Activated naive CD4-positive, alpha-beta T cell treated with anti-CD3 and anti-CD28 coated beads, Interleukin-2, amount 50 U/mL, for 24 hours (primary cell): ENCODE results near the gene PIMREG.
A peak's percentile ranks its signal among the peaks of the same experiment; 100 is the strongest.

Source experiments
- H3K27ac Mint-ChIP-seq: one replicate; pipeline ENCODE4 v1.8.0; 2021; ENCODE audit warnings: mild to moderate bottlenecking, mixed read lengths
- H3K27me3 Mint-ChIP-seq: one replicate; pipeline ENCODE4 v1.8.0; 2021; ENCODE audit warnings: mixed read lengths
- H3K36me3 Mint-ChIP-seq: one replicate; pipeline ENCODE4 v1.8.0; 2021; ENCODE audit warnings: mixed read lengths
- H3K4me1 Mint-ChIP-seq: one replicate; pipeline ENCODE4 v1.8.0; 2021; ENCODE audit warnings: mixed read lengths
- H3K4me3 Mint-ChIP-seq: one replicate; pipeline ENCODE4 v1.8.0; 2021; ENCODE audit warnings: mild to moderate bottlenecking, mixed read lengths
- H3K9me3 Mint-ChIP-seq: one replicate; pipeline ENCODE4 v1.8.0; 2021; ENCODE audit warnings: mixed read lengths

PIMREG gene

DNA sequence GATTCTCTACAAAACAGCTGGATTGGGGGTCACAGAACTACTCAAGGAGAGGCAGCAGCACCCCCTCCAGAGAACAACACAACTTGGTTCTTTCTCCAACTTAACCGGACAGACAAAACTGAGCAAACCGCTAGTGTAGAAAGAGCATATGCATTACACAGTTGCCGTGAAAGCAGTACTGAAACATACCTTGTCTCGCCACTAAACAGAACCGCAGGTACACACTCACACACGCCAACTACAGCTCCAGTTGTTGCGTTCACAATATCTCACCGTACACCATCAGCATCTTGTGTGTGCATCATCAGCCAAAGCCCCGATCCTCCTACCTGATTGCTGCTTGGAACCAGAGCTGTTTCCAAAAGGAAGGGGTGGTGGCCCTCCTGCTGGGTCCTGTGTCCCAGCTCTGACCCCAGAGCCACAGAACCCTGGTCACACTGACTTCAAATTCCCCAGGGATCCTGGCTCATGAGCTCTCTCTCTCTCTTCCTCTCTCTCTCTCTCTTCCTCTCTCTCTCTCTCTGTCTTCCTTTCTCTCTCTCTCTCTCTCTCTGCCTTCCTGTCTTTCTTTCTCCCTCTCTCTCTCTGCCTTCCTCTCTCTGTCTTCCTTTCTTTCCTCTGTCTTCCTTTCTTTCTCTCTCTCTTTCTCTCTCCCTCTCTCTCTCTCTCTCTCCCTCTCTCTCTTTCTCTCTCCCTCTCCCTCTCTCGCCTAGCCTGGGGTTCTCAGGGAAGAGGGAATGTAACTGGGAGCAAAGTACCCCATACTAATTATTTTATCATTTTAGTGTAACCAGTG lies 8.4 kb downstream of the PIMREG start:
- H3K9me3 Mint-ChIP-seq: no peaks in the 10 kb centered on the region
- H3K27ac Mint-ChIP-seq: no peak overlapping the region
- no peak overlapping the region for H3K4me3 Mint-ChIP-seq
- peaks cover 24% of the 10 kb centered on the region for H3K4me1 Mint-ChIP-seq
- no peaks in the 10 kb centered on the region for H3K36me3 Mint-ChIP-seq
- H3K27me3 Mint-ChIP-seq: no peaks in the 10 kb centered on the region

DNA sequence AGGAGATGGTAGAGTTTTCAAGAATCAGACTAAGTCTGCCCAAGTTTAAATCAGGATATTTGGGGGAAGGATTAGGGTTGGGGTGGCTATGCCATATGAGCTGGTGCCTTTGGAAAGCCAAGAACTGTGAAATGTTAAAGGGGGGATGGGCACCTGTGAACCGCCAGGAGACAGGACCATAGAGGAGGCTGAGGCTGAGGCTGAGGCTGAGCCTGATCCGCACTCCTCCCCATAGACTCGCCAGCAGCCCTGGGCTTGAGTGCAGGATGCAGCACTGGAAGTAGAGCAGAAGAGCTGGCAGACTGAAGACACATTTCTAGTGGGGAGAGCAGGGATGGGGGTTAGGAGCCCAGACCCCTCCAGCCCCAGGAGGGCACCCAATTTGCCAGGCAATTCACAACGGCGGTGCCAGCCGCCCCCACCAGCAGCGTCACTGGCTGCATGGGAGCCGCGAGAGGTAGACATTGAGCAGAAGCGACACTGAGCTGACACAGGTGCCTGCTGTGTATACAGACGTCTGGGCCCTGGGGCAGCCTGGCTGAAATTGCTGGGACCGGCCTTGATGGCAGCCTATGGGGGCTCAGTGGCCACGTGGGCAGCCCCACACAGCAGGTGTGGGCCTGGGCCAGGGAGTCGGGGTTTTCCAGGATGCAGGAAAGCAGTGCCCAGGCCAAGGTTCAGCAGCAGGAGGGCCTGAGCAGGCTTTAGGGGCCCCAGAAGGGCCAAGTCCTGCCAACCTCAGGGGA lies 9.2 kb downstream of the PIMREG start:
- Mint-ChIP-seq H3K9me3 (no peaks in the 10 kb centered on the region), H3K4me1 (peaks cover 24% of the 10 kb centered on the region), H3K4me3 (peak overlapping the region; percentile 47), H3K27ac (no peak overlapping the region), H3K36me3 (no peaks in the 10 kb centered on the region), H3K27me3 (no peaks in the 10 kb centered on the region)

DNA sequence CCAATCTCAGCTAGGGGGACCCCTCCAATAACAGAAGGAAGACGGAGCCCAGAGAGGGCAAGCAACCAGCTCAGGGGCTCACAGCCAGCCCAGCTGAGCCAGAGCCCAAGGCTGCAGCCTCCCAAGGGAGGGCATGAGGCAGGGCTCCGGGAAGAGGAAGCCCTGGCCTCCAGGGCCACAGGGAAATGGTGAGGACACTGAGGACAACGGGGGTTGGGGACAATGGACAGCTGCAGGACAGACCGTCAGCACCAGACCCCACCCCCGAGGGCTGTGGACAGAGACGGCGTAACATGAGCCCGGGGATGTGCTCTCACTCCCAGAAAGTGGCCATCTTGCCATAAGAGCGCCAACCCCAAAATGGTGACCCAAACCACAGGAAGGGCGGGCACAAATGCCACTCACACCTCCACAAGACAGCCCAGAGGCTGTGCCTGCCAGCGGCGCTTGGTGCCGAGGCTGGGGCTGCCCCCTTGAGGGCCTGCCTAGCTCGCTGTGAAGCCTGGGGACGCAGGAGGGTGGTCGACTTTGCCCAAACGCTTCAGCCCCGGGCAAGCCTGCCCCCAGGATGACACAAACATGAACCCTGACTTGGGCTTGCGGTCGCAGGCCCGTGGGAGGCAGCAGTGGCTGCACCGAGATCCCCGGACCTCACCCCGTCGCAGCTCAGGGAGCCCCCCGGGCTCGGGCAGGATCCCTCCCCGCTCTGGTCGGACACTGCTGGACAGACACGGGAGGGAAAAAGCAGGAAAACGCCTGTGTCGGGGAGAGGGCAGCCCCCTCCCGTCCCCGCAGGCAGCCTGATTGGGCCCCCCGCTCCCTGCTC lies 10.5 kb downstream of the PIMREG start:
- Mint-ChIP-seq H3K27ac (peak overlapping the region; percentile 32), H3K36me3 (no peaks in the 10 kb centered on the region), H3K4me1 (peaks cover 24% of the 10 kb centered on the region), H3K9me3 (no peaks in the 10 kb centered on the region), H3K4me3 (no peak overlapping the region), H3K27me3 (no peaks in the 10 kb centered on the region)

DNA sequence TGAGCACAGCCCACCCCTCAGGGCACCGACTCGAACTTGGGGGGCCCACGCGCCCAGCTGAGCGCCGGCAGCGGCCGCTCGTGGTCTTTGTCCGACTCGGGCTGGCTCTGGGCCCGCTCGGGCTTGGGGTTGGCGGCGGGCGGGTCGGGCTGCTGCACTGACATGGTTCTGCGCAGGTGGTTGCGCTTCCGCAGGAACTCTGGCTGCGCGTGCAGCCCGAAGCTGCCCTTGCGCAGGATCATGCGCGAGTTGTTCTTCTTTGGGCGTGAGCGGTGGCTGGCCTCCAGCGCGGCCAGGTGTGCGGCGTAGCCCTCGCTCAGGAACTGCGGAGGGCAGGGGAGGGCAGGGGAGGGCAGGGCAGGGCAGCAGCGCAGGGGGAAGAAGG lies 11.1 kb downstream of the PIMREG start:
- H3K27ac Mint-ChIP-seq: no peak overlapping the region

DNA sequence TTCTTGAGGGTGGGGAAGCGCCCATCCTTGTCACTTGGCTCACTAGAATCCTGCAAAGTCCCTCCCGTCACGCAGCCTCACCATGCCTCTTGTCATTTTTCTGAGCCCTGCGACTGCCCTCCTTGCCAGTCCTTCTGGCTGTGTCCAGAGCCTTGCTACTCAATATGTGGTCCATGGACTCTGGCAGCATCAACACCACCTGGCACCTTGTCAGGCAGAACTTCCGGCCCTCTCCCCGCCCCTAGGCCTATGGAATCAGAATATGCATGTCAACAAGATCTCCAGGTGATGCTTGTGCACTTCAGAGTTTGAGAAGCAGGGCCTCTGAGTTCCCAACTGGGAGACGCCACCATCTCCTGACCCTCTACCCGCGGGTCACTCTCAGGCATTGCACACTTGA lies 12.1 kb downstream of the PIMREG start:
- H3K27ac Mint-ChIP-seq: no peak overlapping the region
- H3K36me3 Mint-ChIP-seq: no peaks in the 10 kb centered on the region
- no peaks in the 10 kb centered on the region for H3K27me3 Mint-ChIP-seq
- no peaks in the 10 kb centered on the region for H3K9me3 Mint-ChIP-seq
- peak overlapping the region; percentile 8 for H3K4me3 Mint-ChIP-seq
- peaks cover 24% of the 10 kb centered on the region for H3K4me1 Mint-ChIP-seq

More for the DNA sequence above, 11.1 kb downstream of the PIMREG start:
- peak overlapping the region; percentile 23 for H3K4me3 Mint-ChIP-seq
- no peaks in the 10 kb centered on the region for H3K9me3 Mint-ChIP-seq
- peaks cover 24% of the 10 kb centered on the region for H3K4me1 Mint-ChIP-seq
- no peaks in the 10 kb centered on the region for H3K36me3 Mint-ChIP-seq
- H3K27me3 Mint-ChIP-seq: no peaks in the 10 kb centered on the region

DNA sequence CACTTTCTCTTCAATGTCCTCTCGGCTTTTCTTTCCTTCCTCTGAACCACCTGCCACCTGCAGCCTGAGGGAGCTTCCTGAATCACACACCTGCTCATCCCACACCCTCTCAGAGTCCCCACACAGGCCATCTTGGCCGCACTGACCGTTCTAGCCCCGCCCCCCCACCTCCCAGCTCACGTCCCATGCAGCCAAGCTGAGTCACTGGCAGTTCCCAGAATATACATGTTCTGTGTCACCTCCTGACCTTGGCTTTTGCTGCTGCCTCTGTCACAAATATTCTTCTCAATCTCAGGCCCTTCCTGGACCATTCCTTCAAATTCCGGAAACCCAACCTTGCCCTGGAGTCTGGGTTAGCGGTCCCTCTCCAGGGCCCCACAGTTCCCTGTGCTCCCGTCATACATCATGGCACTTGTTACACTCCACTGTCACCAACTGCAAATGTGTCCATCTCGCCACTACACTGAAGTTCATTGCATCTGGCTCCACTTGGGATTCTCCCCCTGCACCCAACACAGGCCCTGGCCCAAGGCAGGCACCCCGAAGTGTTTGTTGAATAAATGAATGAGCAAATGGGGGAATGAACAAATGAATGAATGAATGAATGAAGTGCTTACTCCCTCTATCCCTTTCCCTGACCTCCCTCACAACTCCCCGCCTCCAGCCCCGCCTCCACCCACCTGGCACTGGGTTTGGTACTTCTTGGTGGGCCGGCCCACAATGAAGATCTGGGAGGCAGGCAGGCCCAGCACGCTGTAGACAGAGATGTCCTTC lies 12.8 kb downstream of the PIMREG start:
- H3K27ac Mint-ChIP-seq: no peak overlapping the region
- no peak overlapping the region for H3K4me3 Mint-ChIP-seq
- H3K27me3 Mint-ChIP-seq: no peaks in the 10 kb centered on the region
- H3K36me3 Mint-ChIP-seq: no peaks in the 10 kb centered on the region
- H3K9me3 Mint-ChIP-seq: no peaks in the 10 kb centered on the region
- H3K4me1 Mint-ChIP-seq: peaks cover 28% of the 10 kb centered on the region

DNA sequence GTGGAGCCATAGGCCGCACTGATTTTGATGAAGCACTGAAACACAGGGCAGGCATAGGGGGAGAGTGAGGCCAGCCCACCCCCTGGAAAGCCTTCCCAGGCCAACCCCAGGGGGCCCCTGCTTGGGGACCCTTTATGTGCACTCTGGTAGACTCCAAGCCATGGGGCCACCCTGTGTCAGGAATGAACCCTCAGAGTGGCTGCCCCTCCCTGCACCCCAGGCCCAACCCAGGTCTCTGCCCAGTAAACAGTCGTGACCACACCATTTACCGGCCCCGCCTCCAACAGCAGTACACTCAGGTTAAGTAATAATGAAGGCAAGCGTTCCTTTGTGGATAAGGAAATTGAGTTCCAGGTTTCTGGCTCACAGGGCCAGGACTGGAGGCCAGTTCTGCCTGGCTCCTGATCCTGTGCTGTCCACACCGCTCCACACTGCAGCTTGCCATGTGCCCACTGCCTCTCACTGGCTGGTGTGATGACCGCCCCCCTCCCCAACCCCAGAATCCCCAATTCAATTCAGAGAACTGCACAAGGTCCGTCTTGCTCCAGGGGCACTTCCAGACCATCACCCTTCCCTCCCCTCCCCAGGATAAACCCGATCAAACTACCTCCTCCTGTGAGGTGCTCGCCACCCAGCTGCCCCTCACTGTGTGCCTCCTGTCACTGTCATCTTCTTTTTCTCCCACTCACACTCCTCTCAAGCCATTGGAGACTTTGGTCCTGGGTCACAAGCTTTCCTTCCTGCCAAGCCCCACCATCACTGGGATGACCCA lies 13.6 kb downstream of the PIMREG start:
- H3K4me3 Mint-ChIP-seq: no peak overlapping the region
- peaks cover 33% of the 10 kb centered on the region for H3K4me1 Mint-ChIP-seq
- no peaks in the 10 kb centered on the region for H3K36me3 Mint-ChIP-seq
- H3K27ac Mint-ChIP-seq: no peak overlapping the region
- no peaks in the 10 kb centered on the region for H3K9me3 Mint-ChIP-seq
- no peaks in the 10 kb centered on the region for H3K27me3 Mint-ChIP-seq

DNA sequence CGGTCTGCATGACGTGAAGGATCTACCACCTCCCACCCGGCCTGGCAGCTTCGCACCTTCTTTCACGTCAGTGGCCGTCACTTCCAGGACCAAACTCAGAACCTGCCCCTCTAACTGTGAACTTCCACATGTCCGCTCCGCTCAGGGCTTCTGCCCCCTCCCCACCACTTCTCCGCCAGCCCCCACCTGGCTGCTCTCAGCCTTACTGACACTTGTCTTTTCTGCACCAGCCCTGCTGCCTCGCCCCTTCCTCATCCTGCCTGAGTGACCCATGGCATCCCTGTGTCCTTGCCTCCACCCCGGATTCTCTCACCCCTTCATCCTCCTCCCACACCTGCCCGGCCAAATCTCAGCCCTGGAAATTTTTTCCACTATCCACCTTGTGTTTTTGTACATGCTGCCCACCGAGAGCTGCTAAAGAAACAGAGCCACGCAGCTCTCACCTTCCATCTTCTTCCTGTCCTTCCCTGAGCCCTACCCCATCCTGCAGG lies 14.2 kb downstream of the PIMREG start:
- no peaks in the 10 kb centered on the region for H3K36me3 Mint-ChIP-seq
- no peaks in the 10 kb centered on the region for H3K27me3 Mint-ChIP-seq
- H3K9me3 Mint-ChIP-seq: no peaks in the 10 kb centered on the region
- peaks cover 28% of the 10 kb centered on the region for H3K4me1 Mint-ChIP-seq
- H3K4me3 Mint-ChIP-seq: no peak overlapping the region
- H3K27ac Mint-ChIP-seq: no peak overlapping the region

DNA sequence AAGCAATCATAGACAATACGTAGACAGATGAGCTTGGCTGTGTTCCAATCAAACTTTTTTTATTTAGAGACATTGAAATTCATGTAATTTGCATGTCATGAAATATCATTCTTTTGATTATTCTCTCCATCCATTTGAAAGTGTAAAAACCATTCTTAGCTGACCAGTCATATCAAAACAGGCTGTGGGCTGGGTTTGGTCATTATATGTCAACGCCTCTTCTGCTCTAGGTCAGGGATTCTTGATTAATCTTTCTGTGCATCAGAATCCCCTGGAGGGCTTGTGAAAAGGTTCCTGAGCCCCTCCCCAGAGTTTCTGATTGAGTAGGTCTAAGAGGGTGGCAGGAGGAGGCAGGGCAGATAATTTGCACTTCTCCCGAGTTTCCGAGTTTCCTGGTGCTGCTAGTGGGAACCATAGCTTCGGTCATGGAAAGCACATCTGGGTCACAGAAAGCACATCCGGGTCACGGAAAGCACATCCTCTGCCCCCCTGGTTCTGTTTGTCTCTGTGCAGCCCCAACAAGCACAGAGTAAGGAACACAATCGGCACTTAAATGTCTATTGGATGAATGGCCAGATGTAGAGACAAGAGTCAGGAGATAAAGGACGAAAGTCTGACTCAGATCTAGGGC lies 16.4 kb downstream of the PIMREG start:
- Mint-ChIP-seq H3K27me3 (no peaks in the 10 kb centered on the region), H3K27ac (no peak overlapping the region), H3K4me3 (no peak overlapping the region), H3K36me3 (no peaks in the 10 kb centered on the region), H3K9me3 (no peaks in the 10 kb centered on the region), H3K4me1 (peaks cover 21% of the 10 kb centered on the region)

DNA sequence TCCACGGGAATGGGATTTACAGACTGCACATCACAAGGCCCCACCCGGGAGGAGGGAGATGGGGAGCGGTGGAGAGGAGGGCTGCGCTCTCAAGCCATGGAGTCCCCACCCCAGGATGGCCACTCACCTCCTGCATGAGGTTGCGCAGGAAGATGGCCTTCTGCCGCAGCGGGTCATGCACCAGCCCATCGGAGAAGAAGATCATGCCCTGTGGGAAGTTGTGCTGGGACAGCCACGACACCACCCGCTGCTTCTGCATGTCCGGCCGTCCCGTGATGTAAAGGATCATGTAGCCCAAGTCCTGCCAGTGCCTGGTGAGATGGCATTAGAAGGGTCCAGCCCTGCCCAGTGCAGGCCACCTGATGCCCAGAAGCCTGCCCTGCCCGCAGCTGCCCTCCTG lies 17.0 kb downstream of the PIMREG start:
- no peaks in the 10 kb centered on the region for H3K9me3 Mint-ChIP-seq
- H3K4me3 Mint-ChIP-seq: no peak overlapping the region
- peaks cover 20% of the 10 kb centered on the region for H3K4me1 Mint-ChIP-seq
- H3K27me3 Mint-ChIP-seq: no peaks in the 10 kb centered on the region
- no peaks in the 10 kb centered on the region for H3K36me3 Mint-ChIP-seq
- no peak overlapping the region for H3K27ac Mint-ChIP-seq

DNA sequence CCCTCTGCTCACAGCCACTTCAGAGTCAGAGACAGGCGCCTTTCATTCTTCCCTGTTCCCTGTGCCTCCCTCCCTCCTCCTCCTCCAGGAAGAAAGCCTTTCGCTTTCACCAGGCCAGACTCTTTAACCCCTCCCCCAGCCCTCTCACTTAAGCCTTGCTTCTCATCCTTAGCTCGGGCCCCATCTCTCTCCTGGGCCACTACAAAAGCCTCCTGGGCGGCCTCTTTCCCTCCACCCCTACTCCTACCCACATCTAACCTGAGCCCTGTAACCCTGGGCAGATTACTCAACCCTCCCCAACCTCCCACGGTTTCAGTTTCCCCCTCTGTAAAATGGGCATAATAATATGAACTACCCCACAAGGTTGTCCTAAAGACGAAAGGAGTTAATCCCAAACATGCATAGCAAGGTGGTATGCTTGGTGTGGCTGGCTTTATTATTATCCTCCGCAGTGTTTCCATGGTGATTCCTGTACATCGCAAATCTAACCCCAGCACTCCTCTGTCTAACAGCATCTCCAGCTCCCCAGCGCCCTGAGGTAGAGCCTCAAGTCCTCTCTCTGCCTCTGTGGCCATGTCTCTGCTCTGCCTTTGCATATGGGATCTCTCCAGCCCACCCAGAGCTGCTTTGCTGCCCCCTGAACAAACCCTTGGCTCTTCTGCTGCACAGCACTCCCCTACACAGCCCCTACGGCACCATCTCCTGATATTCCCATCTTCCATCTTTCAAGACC lies 17.7 kb downstream of the PIMREG start:
- Mint-ChIP-seq H3K36me3 (no peaks in the 10 kb centered on the region), H3K4me3 (no peak overlapping the region), H3K27ac (no peak overlapping the region)

DNA sequence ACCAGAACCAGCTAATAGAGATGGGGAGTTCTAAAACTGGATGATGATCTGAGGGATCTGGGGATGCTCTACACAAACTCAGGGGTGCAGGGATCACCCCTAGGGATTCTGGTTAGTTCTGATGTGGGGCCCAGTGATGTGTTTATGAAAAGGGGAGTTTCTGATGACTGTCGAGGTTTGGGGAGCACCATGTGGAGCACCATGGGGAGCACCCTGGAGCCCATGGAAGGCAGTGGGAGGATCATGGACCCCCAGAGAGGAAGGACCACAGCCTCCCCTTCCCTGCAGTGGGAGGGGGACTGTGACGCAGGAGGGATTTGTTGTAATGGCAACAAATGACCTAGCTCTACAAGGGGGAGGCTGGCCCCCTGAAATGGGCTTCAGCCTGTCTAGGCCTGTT lies 18.4 kb downstream of the PIMREG start:
- Mint-ChIP-seq H3K4me3 (no peak overlapping the region), H3K9me3 (no peaks in the 10 kb centered on the region), H3K27me3 (no peaks in the 10 kb centered on the region), H3K27ac (no peak overlapping the region), H3K4me1 (peaks cover 9% of the 10 kb centered on the region), H3K36me3 (no peaks in the 10 kb centered on the region)

More for the DNA sequence above, 17.7 kb downstream of the PIMREG start:
- Mint-ChIP-seq H3K9me3 (no peaks in the 10 kb centered on the region), H3K27me3 (no peaks in the 10 kb centered on the region), H3K4me1 (peaks cover 13% of the 10 kb centered on the region)

DNA sequence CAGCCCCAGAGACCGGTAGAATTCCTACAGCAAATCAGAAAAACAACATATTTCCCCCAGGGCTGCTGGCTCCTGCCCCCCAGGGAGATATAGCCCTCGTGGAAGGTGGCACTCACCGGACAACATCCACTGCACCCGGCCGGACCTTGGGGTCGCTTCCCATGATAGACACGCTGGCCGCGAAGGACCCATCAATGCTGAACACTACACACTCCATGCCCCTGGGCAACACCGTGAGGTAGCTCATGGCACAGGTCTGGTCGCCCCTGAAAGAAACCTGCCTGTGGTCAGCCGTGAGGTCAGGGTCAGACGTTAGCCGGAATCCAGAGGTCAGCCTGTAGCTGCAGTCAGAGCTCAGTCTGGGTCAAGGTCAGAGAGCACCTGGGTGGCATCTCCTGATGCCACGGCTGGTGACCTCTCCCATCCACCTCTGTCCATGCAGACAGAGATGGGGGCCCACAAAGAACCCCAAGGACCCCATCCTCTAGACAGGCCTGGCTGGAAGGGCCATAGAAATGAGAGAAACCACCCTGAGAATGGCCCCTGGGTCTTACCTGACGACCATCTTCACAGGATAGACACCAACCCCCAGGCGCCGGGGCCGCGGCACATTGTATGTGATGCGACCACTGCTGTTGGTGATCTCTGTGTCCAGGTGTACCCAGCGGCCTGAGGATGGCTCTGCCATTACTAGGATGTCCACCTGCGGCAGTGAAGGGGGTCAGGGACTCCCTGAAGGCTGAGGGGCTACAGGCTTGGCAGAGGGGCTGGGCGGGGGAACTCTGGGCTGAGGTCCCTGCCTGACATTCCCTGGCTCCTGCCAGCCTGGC lies 19.6 kb downstream of the PIMREG start:
- Mint-ChIP-seq H3K27me3 (no peaks in the 10 kb centered on the region), H3K36me3 (no peaks in the 10 kb centered on the region), H3K4me1 (peaks cover 9% of the 10 kb centered on the region), H3K4me3 (no peak overlapping the region), H3K9me3 (no peaks in the 10 kb centered on the region), H3K27ac (no peak overlapping the region)
